ENCODE data around the gene CARM1. TPM values are rescaled to one million over a fixed set of nuclear protein-coding genes. Genes with fewer than 3 reads are reported as not detected.

The CARM1 gene
- total and polyA plus RNA-seq, 2 of the 13 experiments (the other 11 are each of a cell fraction or from before 2014, with no cell fraction given): 27.6 to 55.8 TPM

DNA sequence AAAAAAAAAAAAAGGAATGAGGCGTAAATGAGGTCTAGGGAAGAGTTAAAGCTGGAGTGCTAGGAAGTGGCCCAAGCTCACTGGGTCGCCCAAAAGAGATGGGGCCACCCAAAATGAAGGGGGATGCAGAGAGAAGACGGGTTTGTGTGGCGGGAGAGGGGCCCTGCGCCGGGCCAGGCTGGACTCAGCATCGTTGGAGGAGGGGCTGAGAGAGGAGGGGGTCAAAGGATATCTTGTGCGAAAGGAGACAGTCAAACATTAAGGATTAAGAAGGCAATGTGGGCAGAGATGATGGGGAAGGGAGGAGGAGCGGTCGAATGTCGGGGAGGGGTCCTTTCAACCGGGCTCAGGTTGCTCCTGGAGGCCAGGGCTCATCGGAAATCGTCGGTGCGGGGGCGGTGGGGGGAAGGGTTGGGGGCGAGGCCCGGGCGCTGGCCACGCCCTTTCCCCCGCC, 825 bp upstream of the CARM1 start (continued):
- TF ChIP-seq CENPX (CRISPR knock-in tag; IDR thresholded peaks at IDR 0.05) (no peak), ZNF850 (CRISPR knock-in tag; conservative IDR thresholded peaks at IDR 0.05) (no peak), MAFG (CRISPR knock-in tag; IDR thresholded peaks at IDR 0.05) (no peak), MXI1 (IDR thresholded peaks at IDR 0.05; ENCODE audit: borderline replicate concordance, low read depth, low read length) (no peak), PPARG (CRISPR knock-in tag; conservative IDR thresholded peaks at IDR 0.05) (no peak), ZBTB8A (CRISPR knock-in tag; IDR thresholded peaks at IDR 0.05; ENCODE audit: borderline replicate concordance, low read depth) (no peak), ZNF678 (CRISPR knock-in tag; IDR thresholded peaks at IDR 0.05) (no peak), ZNF354B (CRISPR knock-in tag; IDR thresholded peaks at IDR 0.05) (no peak), ZNF3 (CRISPR knock-in tag; IDR thresholded peaks at IDR 0.05) (no peak), HHEX (CRISPR knock-in tag; IDR thresholded peaks at IDR 0.05) (no peak), HNRNPLL (IDR thresholded peaks at IDR 0.05; ENCODE audit: low read depth, low read length, poor library complexity, severe bottlenecking) (no peak), POGK (CRISPR knock-in tag; conservative IDR thresholded peaks at IDR 0.05) (no peak), ZSCAN25 (CRISPR knock-in tag; IDR thresholded peaks at IDR 0.05) (no peak), CBX5 (CRISPR knock-in tag; IDR thresholded peaks at IDR 0.05; ENCODE audit: borderline replicate concordance) (no peak), ZNF788 (CRISPR knock-in tag; IDR thresholded peaks at IDR 0.05; ENCODE audit: borderline replicate concordance) (no peak), ZNF660 (CRISPR knock-in tag; IDR thresholded peaks at IDR 0.05; ENCODE audit: borderline replicate concordance, low read depth) (no peak), CAMTA2 (CRISPR knock-in tag; IDR thresholded peaks at IDR 0.05; ENCODE audit: borderline replicate concordance) (no peak), ZKSCAN8 (CRISPR knock-in tag; IDR thresholded peaks at IDR 0.05; ENCODE audit: borderline replicate concordance) (no peak), MLXIP (CRISPR knock-in tag; IDR thresholded peaks at IDR 0.05; ENCODE audit: borderline replicate concordance) (no peak), ZNF180 (CRISPR knock-in tag; IDR thresholded peaks at IDR 0.05; ENCODE audit: borderline replicate concordance, low read depth) (no peak), MEF2D (CRISPR knock-in tag; IDR thresholded peaks at IDR 0.05) (no peak)
- TF ChIP-seq, protein P1, sequence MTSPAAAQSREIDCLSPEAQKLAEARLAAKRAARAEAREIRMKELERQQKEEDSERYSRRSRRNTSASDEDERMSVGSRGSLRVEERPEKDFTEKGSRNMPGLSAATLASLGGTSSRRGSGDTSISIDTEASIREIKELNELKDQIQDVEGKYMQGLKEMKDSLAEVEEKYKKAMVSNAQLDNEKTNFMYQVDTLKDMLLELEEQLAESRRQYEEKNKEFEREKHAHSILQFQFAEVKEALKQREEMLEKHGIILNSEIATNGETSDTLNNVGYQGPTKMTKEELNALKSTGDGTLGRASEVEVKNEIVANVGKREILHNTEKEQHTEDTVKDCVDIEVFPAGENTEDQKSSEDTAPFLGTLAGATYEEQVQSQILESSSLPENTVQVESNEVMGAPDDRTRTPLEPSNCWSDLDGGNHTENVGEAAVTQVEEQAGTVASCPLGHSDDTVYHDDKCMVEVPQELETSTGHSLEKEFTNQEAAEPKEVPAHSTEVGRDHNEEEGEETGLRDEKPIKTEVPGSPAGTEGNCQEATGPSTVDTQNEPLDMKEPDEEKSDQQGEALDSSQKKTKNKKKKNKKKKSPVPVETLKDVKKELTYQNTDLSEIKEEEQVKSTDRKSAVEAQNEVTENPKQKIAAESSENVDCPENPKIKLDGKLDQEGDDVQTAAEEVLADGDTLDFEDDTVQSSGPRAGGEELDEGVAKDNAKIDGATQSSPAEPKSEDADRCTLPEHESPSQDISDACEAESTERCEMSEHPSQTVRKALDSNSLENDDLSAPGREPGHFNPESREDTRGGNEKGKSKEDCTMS (CRISPR knock-in tag; conservative IDR thresholded peaks at IDR 0.05): no peak
- TF ChIP-seq, protein P2, sequence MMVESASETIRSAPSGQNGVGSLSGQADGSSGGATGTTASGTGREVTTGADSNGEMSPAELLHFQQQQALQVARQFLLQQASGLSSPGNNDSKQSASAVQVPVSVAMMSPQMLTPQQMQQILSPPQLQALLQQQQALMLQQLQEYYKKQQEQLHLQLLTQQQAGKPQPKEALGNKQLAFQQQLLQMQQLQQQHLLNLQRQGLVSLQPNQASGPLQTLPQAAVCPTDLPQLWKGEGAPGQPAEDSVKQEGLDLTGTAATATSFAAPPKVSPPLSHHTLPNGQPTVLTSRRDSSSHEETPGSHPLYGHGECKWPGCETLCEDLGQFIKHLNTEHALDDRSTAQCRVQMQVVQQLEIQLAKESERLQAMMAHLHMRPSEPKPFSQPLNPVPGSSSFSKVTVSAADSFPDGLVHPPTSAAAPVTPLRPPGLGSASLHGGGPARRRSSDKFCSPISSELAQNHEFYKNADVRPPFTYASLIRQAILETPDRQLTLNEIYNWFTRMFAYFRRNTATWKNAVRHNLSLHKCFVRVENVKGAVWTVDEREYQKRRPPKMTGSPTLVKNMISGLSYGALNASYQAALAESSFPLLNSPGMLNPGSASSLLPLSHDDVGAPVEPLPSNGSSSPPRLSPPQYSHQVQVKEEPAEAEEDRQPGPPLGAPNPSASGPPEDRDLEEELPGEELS (CRISPR knock-in tag; IDR thresholded peaks at IDR 0.05): no peak
